ENCODE results near the gene LIX1. TPM values are rescaled to one million over a fixed set of nuclear protein-coding genes. Genes with fewer than 3 reads are reported as not detected.

LIX1 gene
- total and polyA plus RNA-seq, 2 of the 13 experiments (the other 11 are each of a cell fraction or from before 2014, with no cell fraction given): not detected

- TF ChIP-seq KIAA2018 (CRISPR knock-in tag; IDR thresholded peaks at IDR 0.05; ENCODE audit: borderline replicate concordance) (no peak), SKI (IDR thresholded peaks at IDR 0.05; ENCODE audit: partially characterized antibody) (no peak), ZNF570 (CRISPR knock-in tag; IDR thresholded peaks at IDR 0.05; ENCODE audit: borderline replicate concordance) (no peak)
Measured at GRCh38 chr5:97100476-97100875, 41.9 kb downstream of the LIX1 start (continued).

GRCh38 chr5:97098922-97099321, 43.5 kb downstream of the LIX1 start:
- H3K4me2 ChIP-seq (ENCODE audit: low read depth, low read length): no peak overlapping the region
- WGBS (ENCODE audit: low lambda C conversion rate): 22% methylated on average over 5 of the region's 5 CpGs
- no peaks in the 10 kb centered on the region for H3K4me1 ChIP-seq (ENCODE audit: insufficient read depth, low read length)
- H2AFZ ChIP-seq (ENCODE audit: low read length): no peak overlapping the region
- no peak for DNase-seq (ENCODE audit: low spot score)
- H3K27ac ChIP-seq (ENCODE audit: extremely low read length, insufficient read depth, low read length): no peak overlapping the region
- ChIA-PET CTCF (ENCODE audit: low intra/inter-chr PET ratio, low total read pairs) (no interaction called here), POLR2A (no interaction called here)
- no peak overlapping the region for H3K9ac ChIP-seq (ENCODE audit: insufficient read depth, low read depth, low read length)
- H3K9me3 ChIP-seq (ENCODE audit: low read length): no peaks in the 10 kb centered on the region
- no peak for FAIRE-seq
- H3K4me3 ChIP-seq (replicated peaks in 1 of 3; ENCODE audit: insufficient read depth in 1 of 3, low read depth in 2 of 3, low read length in 3 of 3): no peak overlapping the region
- intact Hi-C loops (cut with micrococcal nuclease; ENCODE audit: unreplicated experiment) (no loop called here), in situ Hi-C loops (cut with HindIII; ENCODE audit: extremely low pct_ligation_motif_present, low pct_unique_long_range_greater_than_20kb) (no loop called here)
- BruUV-seq (replicated peaks): no TSS peak
- no peaks in the 10 kb centered on the region for H4K20me1 ChIP-seq (ENCODE audit: insufficient read depth, low read length)
- peaks cover 0 to 2% of the 10 kb centered on the region in 2 experiments; a peak in 1 of 5 replicates for H3K27me3 ChIP-seq (ENCODE audit: control insufficient read depth in 1 of 2, insufficient read depth in 2 of 2, low read length in 2 of 2)
- ATAC-seq: no peak
- H3K36me3 ChIP-seq (replicated peaks in 1 of 2; ENCODE audit: control insufficient read depth in 1 of 2, insufficient read depth in 2 of 2, low read length in 2 of 2): no peaks in the 10 kb centered on the region
- H3K79me2 ChIP-seq (ENCODE audit: insufficient read depth, low read length): no peaks in the 10 kb centered on the region
- TF ChIP-seq SALL2 (CRISPR knock-in tag; IDR thresholded peaks at IDR 0.05) (no peak), HDAC6 (IDR thresholded peaks at IDR 0.05; ENCODE audit: low read depth, low read length) (no peak), GZF1 (CRISPR knock-in tag; IDR thresholded peaks at IDR 0.05) (no peak), EEA1 (CRISPR knock-in tag; IDR thresholded peaks at IDR 0.05; ENCODE audit: borderline replicate concordance) (no peak), EED (CRISPR knock-in tag; IDR thresholded peaks at IDR 0.05) (no peak), ZNF335 (CRISPR knock-in tag; IDR thresholded peaks at IDR 0.05) (no peak), PITX1 (CRISPR knock-in tag; IDR thresholded peaks at IDR 0.05) (no peak), ZMYM3 (CRISPR knock-in tag; IDR thresholded peaks at IDR 0.05) (no peak), LBX2 (CRISPR knock-in tag; IDR thresholded peaks at IDR 0.05; ENCODE audit: borderline replicate concordance) (no peak), KAT2B (IDR thresholded peaks at IDR 0.05; ENCODE audit: borderline replicate concordance, low read depth, low read length) (no peak)
- TF ChIP-seq, protein P1, sequence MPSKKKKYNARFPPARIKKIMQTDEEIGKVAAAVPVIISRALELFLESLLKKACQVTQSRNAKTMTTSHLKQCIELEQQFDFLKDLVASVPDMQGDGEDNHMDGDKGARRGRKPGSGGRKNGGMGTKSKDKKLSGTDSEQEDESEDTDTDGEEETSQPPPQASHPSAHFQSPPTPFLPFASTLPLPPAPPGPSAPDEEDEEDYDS (CRISPR knock-in tag; IDR thresholded peaks at IDR 0.05): no peak
